Upper lobe of left lung (tissue), 4 donors: ENCODE results near the gene CAPN12.

Source experiments
- POLR2A ChIP-seq, 4 donors: fragments of 450-650 bp; IDR thresholded peaks; one replicate each; pipeline ENCODE4 v1.5.1; 2016 to 2017; ENCODE audit warnings: antibody characterized with exemption in 4 of 4, mild to moderate bottlenecking in 2 of 4
- POLR2AphosphoS5 ChIP-seq, 2 donors: sonication (generic); formaldehyde crosslinking; IDR thresholded peaks; one replicate each; pipeline ENCODE4 v1.5.1; 2017; ENCODE audit warnings: antibody characterized with exemption in 2 of 2
- TF ChIP-seq, protein P1 (sequence below), 6 experiments: fragments of 450-650 bp in 4 of 6; fragments of 200-600 bp in 2 of 6; sonication (generic) in 2 of 6; IDR thresholded peaks; one replicate each; pipeline ENCODE4 v1.5.1; 2016 to 2019; ENCODE audit warnings: antibody characterized with exemption in 6 of 6

- TF ChIP-seq, protein P1, sequence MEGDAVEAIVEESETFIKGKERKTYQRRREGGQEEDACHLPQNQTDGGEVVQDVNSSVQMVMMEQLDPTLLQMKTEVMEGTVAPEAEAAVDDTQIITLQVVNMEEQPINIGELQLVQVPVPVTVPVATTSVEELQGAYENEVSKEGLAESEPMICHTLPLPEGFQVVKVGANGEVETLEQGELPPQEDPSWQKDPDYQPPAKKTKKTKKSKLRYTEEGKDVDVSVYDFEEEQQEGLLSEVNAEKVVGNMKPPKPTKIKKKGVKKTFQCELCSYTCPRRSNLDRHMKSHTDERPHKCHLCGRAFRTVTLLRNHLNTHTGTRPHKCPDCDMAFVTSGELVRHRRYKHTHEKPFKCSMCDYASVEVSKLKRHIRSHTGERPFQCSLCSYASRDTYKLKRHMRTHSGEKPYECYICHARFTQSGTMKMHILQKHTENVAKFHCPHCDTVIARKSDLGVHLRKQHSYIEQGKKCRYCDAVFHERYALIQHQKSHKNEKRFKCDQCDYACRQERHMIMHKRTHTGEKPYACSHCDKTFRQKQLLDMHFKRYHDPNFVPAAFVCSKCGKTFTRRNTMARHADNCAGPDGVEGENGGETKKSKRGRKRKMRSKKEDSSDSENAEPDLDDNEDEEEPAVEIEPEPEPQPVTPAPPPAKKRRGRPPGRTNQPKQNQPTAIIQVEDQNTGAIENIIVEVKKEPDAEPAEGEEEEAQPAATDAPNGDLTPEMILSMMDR (IDR thresholded peaks at IDR 0.05): no peak
- no peak for TF ChIP-seq POLR2A (IDR thresholded peaks at IDR 0.05)
- no peak for TF ChIP-seq POLR2AphosphoS5 (IDR thresholded peaks at IDR 0.05)
These were observed 39.7 kb downstream of the CAPN12 start for GRCh38 chr19:38704488-38705026.
